Measurements from ENCODE around the gene OR2M3.

DNA sequence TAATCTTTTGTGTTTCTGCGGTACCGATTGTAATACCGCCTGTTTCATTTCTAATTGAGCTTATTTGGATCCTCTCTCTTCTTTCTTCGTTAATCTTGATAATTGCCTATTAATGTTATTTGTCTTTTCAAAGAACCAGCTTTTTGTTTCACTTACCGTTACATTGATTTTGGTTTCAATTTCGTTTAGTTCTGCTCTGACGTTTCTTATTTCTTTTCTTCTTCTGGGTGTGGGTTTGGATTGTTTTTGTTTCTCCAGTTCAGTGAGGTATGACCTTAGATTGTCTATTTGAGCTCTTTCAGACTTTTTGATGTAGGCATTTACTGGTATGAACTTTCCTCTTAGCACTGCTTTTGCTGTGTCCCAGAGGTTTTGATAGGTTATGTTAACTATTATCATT, 13.1 kb upstream of the OR2M3 start:
- TF ChIP-seq CTCF (tag by site-specific recombination; IDR thresholded peaks at IDR 0.05) (no peak), PBX3 (CRISPR knock-in tag; IDR thresholded peaks at IDR 0.05) (no peak), IKZF3 (tag by site-specific recombination; IDR thresholded peaks at IDR 0.05) (no peak), ZNF24 (tag by site-specific recombination; IDR thresholded peaks at IDR 0.05) (no peak), ZNF473 (tag by site-specific recombination; IDR thresholded peaks at IDR 0.05) (no peak), ZBTB7A (tag by site-specific recombination; IDR thresholded peaks at IDR 0.05; ENCODE audit: low read depth) (no peak), KLF9 (tag by site-specific recombination; IDR thresholded peaks at IDR 0.05; ENCODE audit: low read depth) (no peak), ZNF544 (tag by site-specific recombination; IDR thresholded peaks at IDR 0.05) (no peak), ZNF707 (tag by site-specific recombination; IDR thresholded peaks at IDR 0.05) (no peak), ZNF654 (tag by site-specific recombination; IDR thresholded peaks at IDR 0.05; ENCODE audit: low read depth) (no peak), PRDM2 (tag by site-specific recombination; IDR thresholded peaks at IDR 0.05; ENCODE audit: borderline replicate concordance) (no peak), ZFP69B (tag by site-specific recombination; IDR thresholded peaks at IDR 0.05) (no peak)
